ENCODE data around the gene NADK. TPM values are rescaled to one million over a fixed set of nuclear protein-coding genes. Genes with fewer than 3 reads are reported as not detected.

Gene NADK
- total RNA-seq, 2 experiments from 2014 or later: 156 to 184 TPM

GRCh38 chr1:1768249-1768992 is 9.8 kb downstream of the NADK start:
- intact Hi-C loops (cut with micrococcal nuclease; ENCODE audit: unreplicated experiment): no loop called here
- no peak for DNase-seq (ENCODE audit: low spot score)
- Histone ChIP-seq H4K20me1 (ENCODE audit: insufficient read depth, low read length) (peaks cover 9% of the 10 kb centered on the region; the same call in 1 of the 2 replicates), H3K9me2 (ENCODE audit: insufficient read depth, low read length) (no peaks in the 10 kb centered on the region), H3K36me3 (ENCODE audit: insufficient read depth, low read length) (peaks cover 97% of the 10 kb centered on the region), H3K79me2 (ENCODE audit: insufficient read depth, low read depth, low read length) (peaks cover 97% of the 10 kb centered on the region), H2AFZ (ENCODE audit: low read length) (no peak overlapping the region), H3K4me2 (ENCODE audit: low read length) (no peak overlapping the region), H3K4me3 (ENCODE audit: low read depth, low read length, poor library complexity, severe bottlenecking) (no peak overlapping the region), H3K27ac (ENCODE audit: low read depth, low read length, poor library complexity, severe bottlenecking) (no peak overlapping the region), H3K9me3 (ENCODE audit: low read length) (peaks cover 35% of the 10 kb centered on the region), H3K4me1 (ENCODE audit: insufficient read depth, low read length, poor library complexity, severe bottlenecking) (no peaks in the 10 kb centered on the region)
- POLR2A ChIA-PET: interaction anchor here (0.6 kb wide), 1 partner anchor 41 kb away, joined by 6 read pairs; no protein-coding TSS in a partner anchor
- CTCF ChIA-PET (ENCODE audit: unreplicated experiment): interaction anchor here (0.6 kb wide), 1 partner anchor 13 kb away, joined by 3 read pairs; no protein-coding TSS in a partner anchor
- BruUV-seq (replicated peaks): no TSS peak
- no peak for TF ChIP-seq EZH2phosphoT487 (IDR thresholded peaks at IDR 0.05; ENCODE audit: borderline replicate concordance, low read depth, low read length)
- TF ChIP-seq CTCF (conservative IDR thresholded peaks at IDR 0.05; ENCODE audit: low read length): no peak

- POLR2A ChIA-PET: no interaction called here
- Histone ChIP-seq H3K4me2 (ENCODE audit: low read length) (no peak overlapping the region), H3K36me3 (ENCODE audit: insufficient read depth, low read length) (peaks cover 95% of the 10 kb centered on the region)
Measured at GRCh38 chr1:1764876-1765470, 13.3 kb downstream of the NADK start.

More at GRCh38 chr1:1764876-1765470, 13.3 kb downstream of the NADK start:
- no peak for DNase-seq (ENCODE audit: low spot score)
- no TSS peak for BruUV-seq (replicated peaks)
- intact Hi-C loops (cut with micrococcal nuclease; ENCODE audit: unreplicated experiment): no loop called here
- CTCF ChIA-PET (ENCODE audit: unreplicated experiment): no interaction called here
- Histone ChIP-seq H3K4me1 (ENCODE audit: insufficient read depth, low read length, poor library complexity, severe bottlenecking) (peaks cover 20% of the 10 kb centered on the region), H3K79me2 (ENCODE audit: insufficient read depth, low read depth, low read length) (peaks cover 81% of the 10 kb centered on the region), H3K4me3 (ENCODE audit: low read depth, low read length, poor library complexity, severe bottlenecking) (no peak overlapping the region), H3K9me2 (ENCODE audit: insufficient read depth, low read length) (no peaks in the 10 kb centered on the region), H4K20me1 (ENCODE audit: insufficient read depth, low read length) (peaks cover 14% of the 10 kb centered on the region; the same call in 1 of the 2 replicates), H3K27ac (ENCODE audit: low read depth, low read length, poor library complexity, severe bottlenecking) (no peak overlapping the region), H3K9me3 (ENCODE audit: low read length) (peaks cover 11% of the 10 kb centered on the region; the same call in 1 of the 2 replicates), H2AFZ (ENCODE audit: low read length) (no peak overlapping the region)
- TF ChIP-seq EZH2phosphoT487 (IDR thresholded peaks at IDR 0.05; ENCODE audit: borderline replicate concordance, low read depth, low read length): no peak
- no peak for TF ChIP-seq CTCF (conservative IDR thresholded peaks at IDR 0.05; ENCODE audit: low read length)

Data from OCI-LY7 (cell line).